Ammon's horn (tissue), 1 donor: ENCODE measurements around the gene SH3RF2.
A peak's percentile ranks its signal among the peaks of the same experiment; 100 is the strongest.
"Not testable (repeated sequence)": the region's sequence is repeated elsewhere in the genome, so short reads cannot be mapped to it uniquely, and the experiment has no call there.

Experiments
- DNase-seq: peaks from one replicate; pipeline ENCODE4 v3.0.0-alpha.2; 2016; ENCODE audit warnings: low spot score

SH3RF2 gene

DNA sequence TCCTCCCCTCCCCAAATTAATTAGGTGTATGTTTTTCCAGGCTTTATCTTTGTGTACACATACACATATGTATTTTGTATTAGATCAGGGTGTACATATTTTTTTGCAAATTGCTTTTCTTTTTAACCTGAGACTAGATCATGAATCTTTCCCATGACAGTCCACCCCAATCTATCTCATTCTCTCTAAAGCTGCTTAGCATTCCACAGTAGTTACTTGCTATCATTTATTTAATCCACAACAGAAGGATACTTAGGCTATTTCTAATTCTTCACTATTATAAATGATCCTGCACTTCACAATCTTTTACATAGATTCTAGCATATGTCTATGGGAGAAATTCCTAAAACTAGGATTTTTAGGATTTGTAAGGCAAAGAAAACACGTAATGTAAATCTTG, 43.9 kb downstream of the SH3RF2 start:
- DNase-seq = no peak

DNA sequence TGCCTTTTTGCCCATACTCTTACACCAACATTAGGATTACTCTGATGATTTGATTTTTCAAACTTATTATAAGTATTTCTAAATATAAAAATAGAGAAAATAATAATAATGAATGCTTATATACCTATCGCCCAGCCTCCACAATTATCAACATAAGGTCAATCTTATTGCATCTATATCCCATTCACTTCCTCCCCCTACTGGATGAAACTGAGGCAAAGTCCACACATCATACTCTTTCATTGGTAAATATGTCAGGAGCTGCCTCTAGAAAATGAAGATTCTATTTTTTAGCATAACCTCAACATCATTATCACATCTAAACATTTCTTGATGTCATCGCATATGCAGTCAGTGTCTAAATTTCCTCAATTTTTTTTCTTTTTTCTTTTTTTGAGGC, 44.3 kb downstream of the SH3RF2 start:
- no peak for DNase-seq

DNA sequence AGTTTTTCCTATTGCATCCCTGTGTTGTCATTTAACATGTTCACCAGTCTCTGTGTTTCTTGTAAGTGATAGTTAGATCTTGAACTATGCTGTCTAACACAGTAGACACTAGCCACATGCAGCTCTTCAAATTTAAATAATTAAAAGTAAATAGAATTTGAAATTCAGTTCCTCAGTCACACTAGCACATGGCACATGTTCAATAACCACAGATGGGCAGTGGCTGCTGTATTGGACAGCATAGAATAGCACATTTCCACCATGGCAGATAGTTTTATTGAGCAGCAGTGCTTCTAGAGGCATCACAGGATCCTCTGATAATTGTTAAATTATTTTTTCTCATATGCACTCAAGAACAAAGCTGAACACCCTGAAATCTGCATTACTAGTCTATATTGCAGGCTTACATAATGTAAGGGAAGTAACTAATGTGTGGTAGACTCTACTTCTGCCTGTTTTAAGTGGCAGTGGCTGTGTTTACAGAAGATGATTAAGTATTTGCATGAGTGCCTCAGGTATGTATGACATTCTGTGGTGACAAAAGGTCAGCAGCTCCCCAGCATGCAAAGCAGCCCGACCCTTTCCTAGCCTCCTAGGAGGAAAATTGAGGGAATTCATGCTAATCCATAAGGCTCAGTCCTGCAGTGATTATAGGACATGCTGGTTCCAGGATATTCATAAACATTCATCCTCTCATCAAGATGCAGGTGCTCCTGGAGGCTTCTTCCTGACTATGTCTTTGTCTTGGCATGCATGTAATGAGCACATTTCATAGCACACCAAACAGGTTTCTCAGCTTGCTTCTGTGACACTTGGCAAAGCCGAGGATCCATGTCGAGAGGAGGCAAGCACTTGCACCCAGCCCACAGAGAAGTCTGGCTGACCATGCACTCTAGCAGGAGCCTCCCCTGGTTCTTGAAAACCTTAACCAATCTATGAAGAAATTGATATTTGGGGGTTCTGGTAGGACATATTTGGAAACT, 45.5 kb downstream of the SH3RF2 start:
- DNase-seq = no peak

DNA sequence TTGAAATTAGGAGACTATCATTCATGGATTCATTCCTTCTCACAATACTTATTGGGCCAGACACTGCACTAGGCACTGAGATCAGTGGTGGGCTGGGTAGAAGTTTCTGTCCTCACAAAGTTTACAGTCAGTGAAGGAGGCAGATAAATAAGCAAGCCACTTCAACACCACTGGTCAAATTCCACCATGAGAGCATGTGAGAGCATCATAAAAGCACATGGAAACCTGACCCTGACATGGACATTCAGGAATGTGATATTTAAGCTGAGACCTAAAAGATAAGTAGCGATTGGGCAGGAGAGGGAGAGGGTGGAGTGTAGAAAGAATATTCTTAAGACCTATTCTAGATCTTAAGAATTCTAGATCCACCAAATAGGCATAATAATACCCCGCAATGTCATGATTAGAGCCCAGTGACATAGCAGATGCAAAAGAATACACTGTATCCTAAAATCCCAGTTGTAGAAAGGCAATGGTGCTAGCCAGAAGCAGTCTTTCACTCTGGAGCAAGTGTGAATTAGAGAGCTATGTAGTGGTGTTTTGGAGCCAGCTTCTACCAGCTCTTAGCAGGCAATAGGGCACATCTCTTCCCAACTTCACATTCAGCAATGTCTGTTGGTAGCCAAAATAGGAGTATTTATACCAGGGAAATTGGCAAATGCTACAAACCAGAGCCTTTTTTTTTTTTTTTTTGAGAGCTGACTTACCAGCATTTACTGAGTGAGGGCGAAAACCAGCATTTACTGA, 46.4 kb downstream of the SH3RF2 start:
- DNase-seq = no peak

DNA sequence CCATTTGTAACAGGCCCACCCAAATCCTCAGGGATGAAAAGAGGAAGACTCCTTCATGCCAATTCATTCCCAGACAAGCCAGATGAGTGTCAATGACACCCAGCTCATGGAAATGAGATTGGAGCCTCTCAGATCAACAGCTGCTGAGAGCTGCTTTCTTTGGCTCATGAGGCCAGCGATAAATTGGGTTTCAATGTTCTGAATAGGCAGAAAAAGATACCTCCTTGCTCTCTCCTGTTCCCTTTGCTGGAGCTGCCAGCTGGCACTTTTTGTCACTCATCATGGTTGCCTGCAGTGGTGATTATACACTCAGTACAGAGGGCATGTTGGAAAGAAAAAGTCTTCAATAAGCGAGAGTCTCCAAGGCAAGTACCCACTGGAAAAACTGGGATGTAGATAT, 47.1 kb downstream of the SH3RF2 start:
- no peak for DNase-seq

DNA sequence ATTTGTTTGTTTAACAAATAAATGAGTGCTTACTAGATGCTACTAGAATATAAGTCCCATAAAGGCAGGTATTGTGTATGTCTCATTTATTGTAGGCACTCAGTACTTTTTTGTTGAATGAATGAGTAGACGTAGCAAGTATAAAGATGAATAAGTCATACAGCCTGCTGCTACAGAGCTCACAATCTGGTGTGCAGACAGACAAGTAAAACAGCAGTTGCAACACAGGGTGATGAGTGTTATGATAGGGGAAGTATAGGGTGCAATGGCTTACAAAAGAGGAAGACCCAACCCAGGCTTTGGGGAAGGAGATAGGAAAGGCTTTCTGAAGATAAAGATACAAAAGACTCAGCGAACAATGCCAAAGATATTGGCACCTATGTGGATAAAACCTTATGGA, 47.7 kb downstream of the SH3RF2 start:
- peak; percentile 72 for DNase-seq

DNA sequence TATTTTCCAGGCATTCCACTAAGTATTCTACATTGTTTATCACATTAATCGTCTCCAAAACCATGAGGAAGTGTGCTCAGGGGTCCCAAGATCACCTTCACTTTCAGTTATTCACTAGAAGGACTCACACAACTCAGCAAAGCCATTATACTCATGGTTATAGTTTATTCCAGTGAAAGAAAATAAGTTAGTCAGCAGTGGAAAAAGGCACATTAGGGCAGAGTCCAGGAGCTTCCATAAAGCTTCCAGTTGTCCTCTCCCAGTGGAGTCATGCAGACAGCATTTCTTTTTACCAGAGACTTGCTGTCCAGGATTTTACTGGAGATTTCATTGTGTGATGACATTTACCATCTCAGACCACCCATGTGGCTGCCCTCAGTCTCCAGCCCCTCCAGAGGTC, 51.5 kb downstream of the SH3RF2 start:
- DNase-seq = no peak

DNA sequence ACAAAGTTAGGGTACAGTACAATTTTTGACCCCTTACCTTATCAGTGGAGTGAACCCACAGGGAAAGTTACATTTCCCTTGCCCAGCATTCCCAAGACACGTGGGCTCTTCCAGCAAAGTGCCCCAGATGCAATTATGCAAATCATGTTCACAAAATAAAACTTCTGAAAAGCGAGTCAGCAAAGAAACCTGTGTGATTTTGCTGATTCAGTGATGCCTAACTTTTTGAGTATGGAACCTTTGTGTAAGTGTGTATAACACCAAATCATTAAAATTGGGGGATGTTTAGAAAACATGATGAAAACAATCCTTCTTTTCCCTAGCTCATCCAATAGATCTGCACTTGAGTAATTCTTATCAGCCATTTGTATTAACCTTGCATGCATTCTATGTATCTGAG, 52.6 kb downstream of the SH3RF2 start:
- no peak for DNase-seq

DNA sequence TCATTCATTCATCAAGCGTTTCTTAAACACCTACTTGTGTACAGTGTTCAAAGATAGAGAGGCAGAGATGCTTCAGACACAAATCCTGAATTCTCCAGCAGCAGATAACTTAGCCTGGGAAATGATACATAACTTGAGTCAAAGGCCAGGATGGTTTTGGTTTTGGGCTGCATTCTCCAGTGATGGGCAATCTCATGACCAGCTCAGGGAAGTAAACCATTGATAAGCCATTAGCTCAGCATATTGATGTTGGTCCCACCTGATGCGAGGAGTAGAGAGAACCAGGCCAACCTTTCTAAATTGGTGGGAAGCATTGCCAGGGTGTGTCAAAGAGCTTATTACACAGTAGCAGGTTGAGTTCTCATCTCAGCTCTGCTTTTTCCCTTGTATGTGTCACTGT, 53.0 kb downstream of the SH3RF2 start:
- no peak for DNase-seq

DNA sequence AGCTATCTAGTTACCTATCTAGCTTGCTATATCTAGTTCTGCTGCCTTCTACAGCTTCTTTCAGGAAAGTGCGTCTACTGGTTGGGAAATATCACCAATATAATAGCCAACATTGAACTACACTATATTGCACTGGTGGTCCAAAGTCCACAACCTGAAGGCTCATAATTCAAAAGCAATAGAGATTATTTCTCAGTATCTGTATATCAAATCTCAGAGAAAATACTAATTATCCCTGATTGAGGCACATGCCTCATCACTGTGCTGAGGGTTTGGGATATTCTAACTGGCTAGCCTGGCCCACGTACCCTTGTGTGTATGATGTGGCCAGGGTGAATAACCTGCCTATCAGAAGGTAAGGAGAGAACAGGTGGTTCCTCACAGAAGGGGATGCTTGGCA, 53.8 kb downstream of the SH3RF2 start:
- DNase-seq = no peak

DNA sequence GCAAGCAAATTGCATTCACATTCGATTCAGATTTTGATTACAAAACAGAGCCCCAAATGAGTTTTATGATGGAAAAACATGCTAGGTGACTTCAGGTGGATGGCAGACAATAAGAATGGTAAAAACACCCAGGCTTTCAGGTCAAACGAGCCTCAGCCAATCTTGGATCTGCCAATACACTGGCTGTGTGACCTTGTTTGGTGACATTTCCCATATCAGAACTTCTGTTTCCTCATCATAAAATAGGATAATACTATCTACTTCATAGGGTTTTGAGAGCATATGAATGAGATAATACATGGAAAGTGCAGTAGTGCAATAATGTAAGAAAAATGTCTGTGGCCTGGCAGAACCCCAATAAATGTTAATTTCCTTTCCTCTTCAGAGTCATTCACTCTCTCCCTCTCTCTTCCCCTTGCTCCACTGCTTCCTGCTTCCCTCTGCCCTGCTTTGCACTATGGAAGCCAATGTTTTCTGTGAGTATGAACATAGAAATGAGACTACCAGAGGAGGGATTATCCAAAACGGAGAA, 54.7 kb downstream of the SH3RF2 start:
- DNase-seq = no peak

DNA sequence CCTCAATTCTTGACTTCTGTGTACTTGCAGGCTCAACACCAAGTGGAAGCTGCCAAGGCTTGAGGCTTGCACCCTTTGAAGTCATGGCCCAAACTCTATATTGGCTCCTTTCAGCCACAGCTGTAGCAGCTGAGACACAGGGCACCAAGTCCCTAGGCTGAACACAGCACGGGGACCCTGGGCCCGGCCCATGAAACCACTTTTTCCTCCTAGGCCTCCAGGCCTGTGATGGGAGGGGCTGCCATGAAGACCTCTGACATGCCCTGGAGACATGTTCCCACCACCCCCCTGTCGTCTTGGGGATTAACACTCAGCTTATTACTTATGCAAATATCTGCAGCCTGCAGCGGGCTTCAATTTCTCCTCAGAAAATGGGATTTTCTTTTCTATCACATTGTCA, 57.2 kb downstream of the SH3RF2 start:
- DNase-seq = not testable (repeated sequence)

DNA sequence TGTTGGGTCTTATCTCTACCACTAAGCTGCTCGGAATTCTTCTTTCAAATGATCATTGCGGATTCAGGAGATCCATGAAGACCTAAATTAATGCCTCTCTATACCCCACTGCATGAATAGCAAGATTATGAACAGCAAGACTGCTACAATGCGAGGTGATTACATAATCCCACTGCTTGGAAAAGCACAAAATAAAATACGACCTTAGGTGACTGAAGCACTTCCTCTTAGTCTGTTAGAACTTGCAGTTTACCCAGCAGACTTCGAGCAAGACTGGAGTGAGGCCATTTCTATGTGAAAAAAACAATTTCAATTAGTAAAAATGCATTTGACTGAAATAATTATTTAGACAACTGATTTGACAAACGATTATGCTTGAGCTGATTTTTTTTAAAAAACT, 59.8 kb downstream of the SH3RF2 start:
- no peak for DNase-seq

DNA sequence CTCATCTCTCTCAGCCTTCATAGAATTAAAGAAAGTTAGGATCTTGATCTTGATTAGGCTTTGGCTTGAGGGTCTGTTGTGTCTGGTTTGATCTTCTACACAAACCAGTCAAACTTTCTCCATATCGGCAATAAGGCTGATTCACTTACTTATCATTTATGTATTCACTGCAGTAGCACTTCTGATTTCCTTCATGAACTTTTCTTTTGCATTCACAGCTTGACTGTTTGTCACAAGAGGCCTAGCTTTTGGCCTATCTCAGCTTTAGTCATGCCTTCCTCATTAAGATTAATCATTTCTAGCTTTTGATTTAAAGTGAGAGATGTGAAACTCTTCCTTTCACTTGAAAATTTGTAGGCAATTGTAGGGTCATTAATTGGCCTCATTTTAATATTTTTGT, 62.8 kb downstream of the SH3RF2 start:
- no peak for DNase-seq

DNA sequence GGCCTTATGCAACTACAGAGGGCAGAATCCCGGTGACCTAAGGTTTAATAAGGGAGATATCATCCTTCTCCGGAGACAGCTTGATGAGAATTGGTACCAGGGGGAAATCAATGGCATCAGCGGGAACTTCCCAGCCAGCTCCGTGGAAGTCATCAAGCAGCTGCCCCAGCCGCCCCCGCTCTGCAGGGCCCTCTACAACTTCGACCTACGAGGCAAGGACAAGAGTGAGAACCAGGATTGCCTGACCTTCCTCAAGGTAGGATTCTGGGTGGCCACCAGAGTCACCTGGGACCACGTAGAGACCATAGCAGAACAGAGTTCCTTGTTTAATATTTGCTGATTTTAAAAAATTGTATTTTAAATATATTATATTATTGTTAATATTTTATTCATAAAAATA, 63.7 kb downstream of the SH3RF2 start:
- DNase-seq = no peak

DNA sequence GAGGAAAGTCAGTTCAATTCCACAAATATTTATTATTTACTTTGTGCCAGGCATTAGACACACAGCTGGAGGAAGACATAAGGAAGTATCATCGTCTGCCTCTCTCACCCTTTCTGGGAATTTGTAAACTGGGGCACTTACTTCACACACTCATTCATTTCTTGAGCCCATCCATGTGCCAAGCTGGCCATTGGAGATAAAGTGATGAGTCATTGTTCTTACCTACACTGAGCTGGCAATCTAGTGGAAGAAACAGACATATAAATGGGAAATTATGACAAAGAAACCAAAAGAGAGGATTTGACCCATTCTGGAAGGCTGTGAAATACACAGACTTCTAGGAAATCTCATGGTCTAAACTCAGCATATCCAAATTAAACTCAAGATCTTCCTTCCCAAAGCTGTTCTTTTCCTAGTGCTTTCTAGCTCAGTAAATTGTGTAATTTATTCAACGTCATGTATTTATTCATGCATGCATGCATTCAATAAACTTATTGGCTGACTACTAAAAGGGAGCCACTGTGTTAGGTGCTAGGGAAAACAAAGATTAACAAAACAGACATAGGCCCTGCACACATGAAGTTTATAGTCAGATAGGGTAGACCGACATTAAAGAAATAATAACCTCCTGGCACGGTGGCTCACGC, 65.3 kb downstream of the SH3RF2 start:
- DNase-seq = no peak

DNA sequence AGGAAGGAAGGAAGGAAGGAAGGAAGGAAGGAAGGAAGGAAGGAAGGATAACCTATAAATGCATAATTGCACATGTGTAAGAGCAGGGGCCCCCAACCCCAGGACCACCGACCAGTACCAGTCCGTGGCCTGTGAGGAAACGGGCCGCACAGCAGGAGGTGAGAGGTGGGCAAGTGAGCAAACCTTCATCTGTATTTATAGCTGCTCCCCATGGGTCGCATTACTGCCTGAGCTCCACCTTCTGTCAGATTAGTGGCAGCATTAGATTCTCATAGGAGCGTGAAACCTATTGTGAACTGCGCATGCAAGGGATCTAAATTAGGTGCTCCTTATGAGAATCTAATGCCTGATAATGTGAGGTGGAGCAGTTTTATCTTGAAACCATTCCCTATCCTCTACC, 66.1 kb downstream of the SH3RF2 start:
- no peak for DNase-seq

DNA sequence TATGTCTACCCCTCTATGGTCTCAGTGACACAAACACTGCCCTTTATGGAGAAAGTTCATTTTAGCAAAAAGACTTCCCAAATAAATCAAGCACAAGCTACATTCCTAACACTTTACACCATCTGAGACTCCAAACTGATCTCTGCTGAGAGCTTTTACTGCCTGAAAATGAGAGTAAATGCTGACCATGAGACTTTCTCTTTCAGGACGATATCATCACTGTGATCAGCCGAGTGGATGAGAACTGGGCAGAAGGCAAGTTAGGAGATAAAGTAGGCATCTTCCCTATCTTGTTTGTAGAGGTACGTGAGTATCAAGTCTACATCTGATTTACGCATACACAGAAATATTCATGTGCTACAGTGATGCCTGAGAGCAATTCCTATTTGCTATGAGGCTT, 67.5 kb downstream of the SH3RF2 start:
- DNase-seq = no peak

DNA sequence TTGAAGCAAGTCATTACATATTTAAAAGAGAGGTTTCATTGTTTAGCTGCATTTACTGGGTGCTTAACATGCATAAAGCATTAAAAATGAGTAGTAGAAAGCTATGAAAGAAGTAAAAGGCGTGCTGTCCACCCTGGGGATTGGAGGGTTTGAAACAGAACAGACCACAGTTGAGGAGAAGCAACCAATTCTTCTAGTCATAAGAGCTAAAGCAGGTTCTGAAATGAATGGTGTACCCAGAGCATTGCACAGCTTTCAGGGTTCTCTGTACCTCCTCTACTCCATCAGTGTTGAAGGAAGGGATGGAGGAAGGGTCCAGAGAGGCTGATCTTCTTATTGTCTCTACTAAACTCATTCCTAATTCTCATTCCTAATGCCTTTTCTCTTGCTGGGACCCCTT, 68.9 kb downstream of the SH3RF2 start:
- no peak for DNase-seq

DNA sequence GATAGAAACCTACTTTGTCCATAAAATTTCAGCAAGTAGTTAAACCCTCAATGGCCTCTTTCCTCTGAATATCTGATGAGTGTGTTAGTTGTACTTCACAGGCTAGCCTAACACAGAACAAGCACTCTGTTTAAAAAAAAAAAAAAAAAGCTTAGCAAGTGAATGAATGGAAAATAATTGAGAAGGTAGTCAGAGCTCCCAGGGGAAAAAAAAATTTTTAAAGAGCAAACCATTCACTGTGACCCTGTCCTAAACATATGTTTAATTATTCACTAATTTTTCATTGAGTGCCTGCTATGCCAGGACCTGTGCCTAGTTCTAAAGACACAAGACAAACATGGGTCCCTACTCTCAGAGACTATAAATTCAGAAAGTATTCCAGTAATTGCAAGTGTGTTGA, 69.3 kb downstream of the SH3RF2 start:
- no peak for DNase-seq

DNA sequence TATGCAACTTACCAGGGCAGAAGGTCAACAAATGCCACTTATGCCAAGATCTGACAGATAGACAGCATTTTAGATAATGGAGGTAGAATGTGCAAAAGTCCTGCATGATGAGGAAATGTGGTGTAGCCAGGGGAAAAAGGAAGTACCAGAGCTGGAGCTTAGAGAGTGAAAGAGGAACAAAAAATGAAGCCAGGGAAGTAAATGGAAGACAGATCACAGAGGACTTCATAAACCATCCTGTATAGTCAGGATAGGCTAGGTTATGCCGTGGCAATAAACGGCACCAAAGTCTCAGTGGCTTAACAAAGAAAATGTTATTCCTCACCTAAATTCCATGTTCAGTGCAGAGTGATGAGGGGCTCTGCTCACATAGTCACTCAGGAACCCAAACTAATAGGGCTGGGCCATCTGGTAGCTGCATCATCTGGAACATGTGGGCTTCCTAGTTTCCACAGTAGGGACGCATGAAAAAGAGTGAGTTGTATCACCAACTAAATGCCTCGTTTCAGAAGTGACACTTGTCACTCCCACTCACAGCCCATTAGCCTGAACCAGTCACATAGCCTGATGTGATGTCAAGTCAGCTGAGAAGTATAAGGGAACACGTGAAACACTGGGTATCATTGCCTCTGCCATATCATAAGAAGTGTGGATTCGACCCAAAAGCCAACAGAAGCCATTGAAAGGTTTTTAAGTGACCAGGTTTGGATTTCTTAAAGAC, 70.3 kb downstream of the SH3RF2 start:
- DNase-seq = peak; percentile 24

DNA sequence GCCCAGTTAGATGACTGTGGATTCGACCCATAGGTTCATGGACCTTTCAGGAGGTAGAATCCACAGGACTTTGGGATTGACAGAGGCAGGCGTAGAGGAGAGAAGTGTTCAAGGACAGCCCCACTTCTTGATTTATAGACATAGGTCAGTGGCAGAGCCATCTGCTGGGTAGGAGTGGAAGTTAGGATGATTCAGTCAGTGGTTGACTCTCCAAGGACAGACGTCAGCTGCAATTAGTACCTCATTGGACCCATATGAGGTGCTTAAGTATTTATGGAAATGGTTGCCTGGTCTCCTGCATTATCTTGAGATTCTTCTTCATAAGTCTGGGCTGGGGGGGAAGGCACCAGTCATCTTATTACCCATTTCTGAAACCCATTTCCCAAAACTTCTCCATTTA, 70.9 kb downstream of the SH3RF2 start:
- no peak for DNase-seq
